ENCODE results near the gene C7orf57. TPM values are rescaled to one million over a fixed set of nuclear protein-coding genes. Genes with fewer than 3 reads are reported as not detected.
A peak's percentile ranks its signal among the peaks of the same experiment; 100 is the strongest.

The C7orf57 gene
- polyA plus RNA-seq, 4 donors = 0.68 to 1.4 (median 0.75) TPM

GRCh38 chr7:48106906-48107659 is 71.7 kb downstream of the C7orf57 start:
- DNase-seq (ENCODE audit: low read depth in 4 of 4, low spot score in 2 of 4) = no peak

GRCh38 chr7:48107926-48108472 is 72.7 kb downstream of the C7orf57 start:
- DNase-seq (ENCODE audit: low read depth in 4 of 4, low spot score in 2 of 4) = no peak

GRCh38 chr7:48108959-48109847 is 73.9 kb downstream of the C7orf57 start:
- no peak for DNase-seq (ENCODE audit: low read depth in 4 of 4, low spot score in 2 of 4)

- DNase-seq (ENCODE audit: low read depth in 4 of 4, low spot score in 2 of 4) = peak in 2 of 4 donors; percentile 21 to 31
These were observed 74.7 kb downstream of the C7orf57 start for GRCh38 chr7:48109848-48110663.

GRCh38 chr7:48110868-48111267 is 75.5 kb downstream of the C7orf57 start:
- DNase-seq (ENCODE audit: low read depth in 4 of 4, low spot score in 2 of 4) = no peak

Other genes starting within 250 kb of the C7orf57 start
- under 1 TPM; 0.14 to 0.27 (median 0.21) TPM for gene PKD1L1, start 87.1 kb upstream of the C7orf57 start, polyA plus RNA-seq (ENCODE audit: insufficient read length in 4 of 4)
- 10 to 100 TPM; 15.3 to 28.2 (median 20.8) TPM for gene HUS1, start 55.9 kb upstream of the C7orf57 start, polyA plus RNA-seq (ENCODE audit: insufficient read length in 4 of 4)
- gene SUN3, start 6.4 kb upstream of the C7orf57 start, polyA plus RNA-seq (ENCODE audit: insufficient read length in 4 of 4) = under 1 TPM in 3 of 4 donors, not detected in 1; 0.19 to 0.38 (median 0.27) TPM
- 10 to 100 TPM; 11.7 to 15.4 (median 13.1) TPM for gene UPP1, start 53.7 kb downstream of the C7orf57 start, polyA plus RNA-seq (ENCODE audit: insufficient read length in 4 of 4)
- gene ABCA13, start 135.9 kb downstream of the C7orf57 start, polyA plus RNA-seq (ENCODE audit: insufficient read length in 4 of 4) = 1 to 10 TPM in 2 of 4 donors, under 1 TPM in 2; 0.57 to 1.0 (median 0.89) TPM